Adrenal gland (tissue), 12 donors: ENCODE data around the gene PLOD3. TPM values are rescaled to one million over a fixed set of nuclear protein-coding genes. Genes with fewer than 3 reads are reported as not detected.

ENCODE experiments used
- DNase-seq, 7 donors: peaks; one replicate each; pipeline ENCODE4 v3.0.0-alpha.2; 2019 to 2020
- H3K27ac ChIP-seq, 5 donors: fragments of 200-600 bp; sonication (generic) in 4 of 5; 1 replicate in 3 of 5; 2 replicates in 2 of 5; pipeline versions ENCODE4 v1.5.1 to v1.8.0; 2016 to 2020; ENCODE audit warnings: mild to moderate bottlenecking in 1 of 5
- H3K27me3 ChIP-seq: fragments of 200-600 bp; 2 replicates; pipeline ENCODE4 v1.8.0; 2021
- H3K36me3 ChIP-seq, 2 donors: fragments of 200-600 bp; replicated peaks in 1 of 2; 1 replicate in 1 of 2; 2 replicates in 1 of 2; pipeline versions ENCODE4 v1.5.1 to v1.8.0; 2018 to 2022
- H3K4me1 ChIP-seq, 2 donors: fragments of 200-600 bp; replicated peaks in 1 of 2; 1 replicate in 1 of 2; 2 replicates in 1 of 2; pipeline versions ENCODE4 v1.5.1 to v1.8.0; 2018 to 2021
- H3K4me3 ChIP-seq, 4 donors: fragments of 200-600 bp; sonication (generic) in 3 of 4; one replicate each; pipeline ENCODE4 v1.5.1; 2016 to 2018
- H3K9me3 ChIP-seq, 3 donors: fragments of 200-600 bp; sonication (generic) in 1 of 3; replicated peaks in 1 of 3; 1 replicate in 2 of 3; 2 replicates in 1 of 3; pipeline versions ENCODE4 v1.5.1 to v1.8.0; 2016 to 2021
- POLR2A ChIP-seq, 2 donors: fragments of 450-650 bp; IDR thresholded peaks; one replicate each; pipeline ENCODE4 v1.6.1; 2017; ENCODE audit warnings: antibody characterized with exemption in 2 of 2, mild to moderate bottlenecking in 2 of 2, moderate library complexity in 1 of 2
- WGBS, 4 donors: extraction: QIAGEN DNeasy Blood & Tissue Kit in 2 of 4; methylation state at CpG; one replicate each; pipeline versions ENCODE4 v1.1.5 to v1.1.7; 2013 to 2017; 5-methylcytosine and 5-hydroxymethylcytosine counted together
- intact Hi-C, 2 donors: fragments of 100-400 bp; cut with DNase I; formaldehyde crosslinking; loops; one replicate each; pipeline versions ENCODE4 v1.14.1 to v1.15.0; 2022 to 2023
- polyA plus RNA-seq, 3 donors: library from polyadenylated mRNA; stranded (reverse); fragments of 200-250 nt in 2 of 3; fragments of 350-450 nt in 1 of 3; fragmentation: Illumina TruSeq in 1 of 3; extraction: RNeasy Lipid Tissue Mini Kit (QIAGEN cat#74804) in 1 of 3; gene quantifications; one replicate each; pipeline ENCODE4 v1.2.3, GENCODE V29; 2013 to 2014
- total RNA-seq, 9 donors: library from RNA; depleted of rRNA in 4 of 9; stranded (reverse); fragments of >200 nt in 4 of 9; fragments of 120-200 nt in 1 of 9; fragmentation: NEBNext Ultra II Directional in 1 of 9; extraction: Animal tissue kit (Norgen Biotek cat#: 25700) in 1 of 9; gene quantifications; one replicate each; pipeline versions ENCODE4 v1.1.0 to v1.2.4, GENCODE V29; 2013 to 2023
- TF ChIP-seq, protein P1 (sequence below), 6 experiments: fragments of 450-650 bp in 4 of 6; fragments of 200-600 bp in 2 of 6; sonication (generic) in 1 of 6; IDR thresholded peaks; 1 replicate in 5 of 6; 2 replicates in 1 of 6; pipeline versions ENCODE4 v1.5.1 to v1.8.0; 2016 to 2021; ENCODE audit warnings: antibody characterized with exemption in 6 of 6, mild to moderate bottlenecking in 2 of 6, moderate library complexity in 1 of 6
- donor health status: healthy with polysubstance abuse.
- donor health status: Bipolar disorder and iron deficiency.
- donor health status: DM: yes; HTN: yes; CAD: no.
- donor health status: DM: no; HTN: no; CAD: no.
- donor health status: DM: no; HTN: no; CAD: no.
- donor health status: DM: yes; HTN: yes; CAD: no.

PLOD3 gene
- total and polyA plus RNA-seq, 12 donors, result 24.1 to 62.2 (median 51.4) TPM

DNA sequence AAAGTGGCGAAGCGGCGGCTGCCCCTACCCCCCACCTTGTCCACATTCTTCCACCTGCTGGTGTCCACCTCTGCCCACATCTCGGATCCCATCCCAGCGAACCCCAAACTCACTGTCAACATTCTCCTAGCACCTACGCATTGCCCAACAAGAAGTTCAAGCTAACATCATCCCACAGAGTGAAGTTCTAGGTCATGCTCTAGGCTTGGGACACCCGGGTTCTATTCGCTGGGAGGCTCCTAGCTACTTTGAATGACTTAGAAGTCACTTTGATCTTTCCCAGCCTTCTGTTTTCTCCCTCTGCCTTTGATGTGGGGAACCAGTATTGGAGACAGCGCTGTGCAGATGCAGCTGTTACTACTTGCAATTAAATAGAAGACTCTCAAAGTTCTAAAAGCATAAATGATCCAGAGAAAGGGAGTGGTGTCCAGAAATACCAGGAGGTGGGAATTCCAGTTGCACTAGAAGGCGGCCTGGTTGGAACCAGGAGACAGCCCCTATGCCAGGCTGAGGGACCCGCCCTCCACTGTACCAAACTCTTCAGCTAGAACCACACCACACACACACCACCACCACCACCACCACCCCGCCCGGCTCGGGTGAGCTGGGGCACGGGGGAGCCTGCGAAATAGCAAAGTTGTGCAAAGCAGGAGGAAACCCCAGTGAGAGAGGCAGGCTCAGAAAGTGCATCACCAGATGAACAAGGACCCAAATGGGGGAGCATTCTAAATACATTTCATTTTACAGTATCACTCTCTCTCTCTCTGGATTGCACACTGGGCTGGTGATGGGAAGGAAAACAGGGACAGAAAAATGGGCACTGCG, 46.6 kb downstream of the PLOD3 start:
- Histone ChIP-seq H3K4me1 (peaks cover 12 to 24% of the 10 kb centered on the region in 2 donors), H3K27ac (no peak overlapping the region), H3K9me3 (no peaks in the 10 kb centered on the region), H3K27me3 (peaks cover 77% of the 10 kb centered on the region), H3K36me3 (no peaks in the 10 kb centered on the region), H3K4me3 (no peak overlapping the region)
- intact Hi-C loops, result no loop called here
- WGBS, 4 donors, result 2 to 6% (median 5%) methylated on average over 11 to 17 of the region's 17 CpGs
- TF ChIP-seq, protein P1, sequence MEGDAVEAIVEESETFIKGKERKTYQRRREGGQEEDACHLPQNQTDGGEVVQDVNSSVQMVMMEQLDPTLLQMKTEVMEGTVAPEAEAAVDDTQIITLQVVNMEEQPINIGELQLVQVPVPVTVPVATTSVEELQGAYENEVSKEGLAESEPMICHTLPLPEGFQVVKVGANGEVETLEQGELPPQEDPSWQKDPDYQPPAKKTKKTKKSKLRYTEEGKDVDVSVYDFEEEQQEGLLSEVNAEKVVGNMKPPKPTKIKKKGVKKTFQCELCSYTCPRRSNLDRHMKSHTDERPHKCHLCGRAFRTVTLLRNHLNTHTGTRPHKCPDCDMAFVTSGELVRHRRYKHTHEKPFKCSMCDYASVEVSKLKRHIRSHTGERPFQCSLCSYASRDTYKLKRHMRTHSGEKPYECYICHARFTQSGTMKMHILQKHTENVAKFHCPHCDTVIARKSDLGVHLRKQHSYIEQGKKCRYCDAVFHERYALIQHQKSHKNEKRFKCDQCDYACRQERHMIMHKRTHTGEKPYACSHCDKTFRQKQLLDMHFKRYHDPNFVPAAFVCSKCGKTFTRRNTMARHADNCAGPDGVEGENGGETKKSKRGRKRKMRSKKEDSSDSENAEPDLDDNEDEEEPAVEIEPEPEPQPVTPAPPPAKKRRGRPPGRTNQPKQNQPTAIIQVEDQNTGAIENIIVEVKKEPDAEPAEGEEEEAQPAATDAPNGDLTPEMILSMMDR (IDR thresholded peaks at IDR 0.05), result no peak
- TF ChIP-seq POLR2A (IDR thresholded peaks at IDR 0.05), result no peak
- DNase-seq, result no peak

DNA sequence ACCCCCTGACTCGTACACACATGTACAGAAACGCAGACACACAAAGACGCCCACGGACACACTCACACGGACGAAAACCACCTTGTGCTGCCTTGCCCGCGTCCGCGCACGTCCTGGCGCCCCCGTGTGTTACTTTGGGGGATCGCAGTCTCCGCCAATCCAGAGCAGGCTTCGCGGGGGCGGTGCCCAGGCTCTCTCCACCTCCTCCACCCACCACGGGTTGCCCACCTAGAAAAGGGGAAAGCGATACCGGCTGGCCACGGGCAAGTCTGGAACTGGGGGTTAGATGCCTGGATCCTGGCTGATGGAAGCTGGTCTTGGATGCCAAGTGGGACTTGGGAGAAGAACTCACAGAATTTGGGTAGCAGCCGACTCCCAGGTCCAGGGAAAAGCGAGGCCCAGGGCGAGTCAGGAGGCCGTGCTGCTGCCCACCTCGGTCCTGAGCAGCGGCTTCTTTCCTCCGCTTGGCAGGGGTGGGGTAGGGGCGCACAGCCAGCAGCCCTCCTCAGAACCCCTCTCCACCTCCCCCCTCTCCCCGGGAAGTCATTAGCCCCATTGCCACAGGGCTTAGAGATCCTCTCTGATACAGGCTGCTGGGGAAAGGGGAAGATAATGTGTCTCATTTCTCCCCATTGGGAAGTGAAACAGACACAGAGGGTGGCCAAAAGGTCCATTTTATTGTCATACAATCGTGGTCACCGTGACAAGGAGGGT, 47.4 kb downstream of the PLOD3 start:
- H3K27me3 ChIP-seq, result peaks cover 70% of the 10 kb centered on the region

DNA sequence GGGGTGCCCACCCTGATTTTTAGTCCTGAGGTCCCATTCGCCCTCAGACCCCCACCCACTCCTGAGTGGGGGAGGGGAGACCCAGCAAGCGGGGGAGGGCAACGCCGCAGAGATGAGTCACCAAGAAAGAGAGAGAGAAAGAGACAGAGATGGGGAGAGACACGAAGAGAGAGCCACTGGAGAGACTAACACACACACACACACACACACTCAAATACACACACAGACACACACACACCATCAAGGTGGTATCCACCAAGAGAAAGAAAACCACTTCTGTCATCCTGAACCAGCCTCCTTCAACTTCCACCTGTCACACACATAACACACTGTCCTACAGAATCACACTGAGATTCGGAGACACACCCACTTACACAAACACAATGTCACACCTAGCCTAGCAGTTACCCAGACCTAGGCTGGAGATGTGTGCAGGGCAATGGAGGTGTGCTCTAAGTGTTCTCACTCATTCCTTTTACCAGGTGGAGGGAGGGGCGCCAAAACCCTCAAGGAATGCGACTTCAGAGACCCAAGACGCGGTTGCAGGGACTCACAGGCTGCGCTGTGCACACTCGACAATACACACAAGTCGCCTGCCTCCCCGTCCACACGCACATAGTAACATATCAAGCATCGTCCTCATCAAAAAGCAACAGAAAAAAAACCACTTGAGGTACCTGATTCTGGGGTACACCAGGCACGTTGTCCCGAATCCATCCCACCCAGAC, 48.1 kb downstream of the PLOD3 start:
- no peaks in the 10 kb centered on the region for H3K36me3 ChIP-seq
- TF ChIP-seq, protein P1 (IDR thresholded peaks at IDR 0.05), result no peak
- no peak for TF ChIP-seq POLR2A (IDR thresholded peaks at IDR 0.05)
- WGBS, 4 donors, result 0 to 2% (median 1%) methylated on average over 8 to 18 of the region's 18 CpGs
- peaks cover 15 to 36% of the 10 kb centered on the region in 2 donors for H3K4me1 ChIP-seq
- peaks cover 67% of the 10 kb centered on the region for H3K27me3 ChIP-seq
- no peak overlapping the region for H3K27ac ChIP-seq
- DNase-seq, result no peak
- no peaks in the 10 kb centered on the region for H3K9me3 ChIP-seq
- no peak overlapping the region for H3K4me3 ChIP-seq
- intact Hi-C loops, result loop anchor here in 1 of 2 donors (10.0 kb wide), 1 partner anchor 274 kb away; the partner anchor contains the start of gene ACHE

More for the DNA sequence above, 47.4 kb downstream of the PLOD3 start:
- intact Hi-C loops, result loop anchor here in 1 of 2 donors (10.0 kb wide), 1 partner anchor 275 kb away; the partner anchor contains the start of gene ACHE
- H3K27ac ChIP-seq, result no peak overlapping the region
- no peaks in the 10 kb centered on the region for H3K36me3 ChIP-seq
- 0 to 2% (median 2%) methylated on average over 15 to 33 of the region's 33 CpGs for WGBS, 4 donors
- TF ChIP-seq, protein P1 (IDR thresholded peaks at IDR 0.05), result peak; percentile 68 to 82 (median 77)
- no peak for TF ChIP-seq POLR2A (IDR thresholded peaks at IDR 0.05)
- H3K4me3 ChIP-seq, result no peak overlapping the region
- H3K4me1 ChIP-seq, result peaks cover 14 to 31% of the 10 kb centered on the region in 2 donors
- no peaks in the 10 kb centered on the region for H3K9me3 ChIP-seq
- peak; percentile 54 to 83 (median 72) for DNase-seq
